K562 (cell line): ENCODE data around the gene VEGFA. TPM values are rescaled to one million over a fixed set of nuclear protein-coding genes. Genes with fewer than 3 reads are reported as not detected.

ENCODE experiments used
- ARID4B ChIP-seq: sonication (generic); formaldehyde crosslinking; IDR thresholded peaks from 2 replicates; pipeline ENCODE4 v1.8.0; 2022; ENCODE audit warnings: mild to moderate bottlenecking, missing genetic modification reagents
- ATF6 ChIP-seq: sonication (generic); formaldehyde crosslinking; IDR thresholded peaks from 2 replicates; pipeline ENCODE4 v1.4.0; 2020; ENCODE audit warnings: mild to moderate bottlenecking, missing genetic modification reagents
- EP300 ChIP-seq: IDR thresholded peaks from 2 replicates; pipeline ENCODE4 v1.6.1; 2012; ENCODE audit warnings: low read length, improper control_type of control experiment
- FOXJ2 ChIP-seq: fragments of 200-800 bp; sonication (Bioruptor generic); IDR thresholded peaks from 2 replicates; pipeline ENCODE4 v1.6.1; 2016; ENCODE audit warnings: missing genetic modification characterization, missing compliant biosample characterization
- POLR2H ChIP-seq: IDR thresholded peaks from 2 replicates; pipeline ENCODE4 v1.6.1; 2016; ENCODE audit warnings: missing genetic modification characterization, low read depth, mild to moderate bottlenecking, control low read depth, missing compliant biosample characterization, moderate library complexity
- VEZF1 ChIP-seq: fragments of 200-800 bp; sonication (Bioruptor generic); IDR thresholded peaks from 2 replicates; pipeline ENCODE4 v1.6.1; 2017; ENCODE audit warnings: missing genetic modification characterization, missing compliant biosample characterization
- ZFP91 ChIP-seq: sonication (generic); formaldehyde crosslinking; IDR thresholded peaks from 2 replicates; pipeline ENCODE4 v1.8.0; 2022; ENCODE audit warnings: mild to moderate bottlenecking, missing genetic modification reagents
- ZNF212 ChIP-seq: fragments of 450-650 bp; formaldehyde crosslinking; IDR thresholded peaks from 2 replicates; pipeline ENCODE4 v1.4.0; 2020; ENCODE audit warnings: mild to moderate bottlenecking
- ZNF24 ChIP-seq: fragments of 450-650 bp; IDR thresholded peaks from 2 replicates; pipeline ENCODE4 v1.6.1; 2016
- ZNF280B ChIP-seq: fragments of 250-450 bp; sonication (Bioruptor Pico); IDR thresholded peaks from 2 replicates; pipeline ENCODE4 v1.5.1; 2021; ENCODE audit warnings: mild to moderate bottlenecking
- ZNF518B ChIP-seq: fragments of 250-450 bp; sonication (Bioruptor Pico); IDR thresholded peaks from 2 replicates; pipeline ENCODE4 v1.5.0; 2021; ENCODE audit warnings: mild to moderate bottlenecking, moderate library complexity
- polyA plus RNA-seq, 8 experiments: library from polyadenylated mRNA; depleted of rRNA in 4 of 8; stranded (reverse) in 5 of 8; unstranded in 3 of 8; fragments of >200 nt; fragmentation: Nextera tagmentation in 2 of 8; fragmentation: Illumina TruSeq in 1 of 8; extraction: Ambion mirVana in 2 of 8; extraction: Trizol in 1 of 8; gene quantifications; 2 replicates each; pipeline versions ENCODE4 v1.2.1 to v1.2.3, GENCODE V29; 2011 to 2014; ENCODE audit warnings: inconsistent platforms in 1 of 8, missing spikeins in 1 of 8
- total RNA-seq, 7 experiments: library from RNA; depleted of rRNA in 6 of 7; stranded (reverse); fragments of >200 nt in 6 of 7; fragmentation: Illumina TruSeq in 2 of 7; extraction: Trizol in 2 of 7; gene quantifications; 2 replicates each; pipeline versions ENCODE4 v1.2.1 to v1.2.3, GENCODE V29; 2011 to 2021; ENCODE audit warnings: low replicate concordance in 1 of 7

Gene VEGFA
- total and polyA plus RNA-seq, 9 of the 15 experiments (the other 6 are each of a cell fraction or from before 2014, with no cell fraction given), result 14.0 to 271 (median 124) TPM

- TF ChIP-seq VEZF1 (CRISPR knock-in tag) (no peak), ZNF212 (CRISPR knock-in tag) (peak; percentile 10; the same call in 1 of the 2 replicates), ZNF518B (CRISPR knock-in tag) (no peak), FOXJ2 (0 out of 2 replicates have a peak, but pooled peaks have one; percentile 45), EP300 (no peak; the same call in none of the 2 replicates), ATF6 (no peak), ZNF24 (no peak), ZNF280B (CRISPR knock-in tag) (peak; percentile 67; the same call in 1 of the 2 replicates), POLR2H (tag) (peak; percentile 38), ZFP91 (CRISPR knock-in tag) (no peak), ARID4B (CRISPR knock-in tag) (0 out of 2 replicates have a peak, but pooled peaks have one; percentile 31)
These were observed 16.8 kb downstream of the VEGFA start (continued) for GRCh38 chr6:43786664-43787329.
